ENCODE data around the gene CDKAL1. TPM values are rescaled to one million over a fixed set of nuclear protein-coding genes. Genes with fewer than 3 reads are reported as not detected.

CDKAL1 gene
- total RNA-seq, 2 experiments from 2014 or later: 23.5 to 26.9 TPM

DNA sequence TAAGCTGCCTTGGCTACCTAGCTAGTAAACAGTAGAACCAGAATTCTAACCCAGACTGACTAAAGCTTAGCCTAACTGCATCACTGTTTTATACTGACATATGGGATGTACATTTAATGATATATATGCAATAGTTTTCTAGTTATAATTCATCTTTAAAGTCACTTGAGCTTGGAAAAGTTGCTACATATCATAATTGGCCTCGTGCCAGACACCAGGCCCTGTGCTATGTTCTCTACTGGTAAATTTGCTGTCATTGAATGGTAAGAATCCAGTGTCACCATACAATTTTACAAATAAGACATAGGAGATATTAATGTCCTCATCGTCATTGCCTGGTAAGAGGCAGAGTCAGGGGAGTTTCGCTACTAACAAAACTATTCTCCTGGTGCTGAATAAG is 396.8 kb downstream of the CDKAL1 start:
- Mint-ChIP-seq H3K9me3 (no peaks in the 10 kb centered on the region), H3K4me1 (no peaks in the 10 kb centered on the region), H3K36me3 (ENCODE audit: low read depth) (peaks cover 6% of the 10 kb centered on the region), H3K4me3 (no peak overlapping the region), H3K27me3 (no peaks in the 10 kb centered on the region), H3K27ac (no peak overlapping the region)
- DNase-seq: no peak
- ChIA-PET POLR2A (no interaction called here), CTCF (no interaction called here)

DNA sequence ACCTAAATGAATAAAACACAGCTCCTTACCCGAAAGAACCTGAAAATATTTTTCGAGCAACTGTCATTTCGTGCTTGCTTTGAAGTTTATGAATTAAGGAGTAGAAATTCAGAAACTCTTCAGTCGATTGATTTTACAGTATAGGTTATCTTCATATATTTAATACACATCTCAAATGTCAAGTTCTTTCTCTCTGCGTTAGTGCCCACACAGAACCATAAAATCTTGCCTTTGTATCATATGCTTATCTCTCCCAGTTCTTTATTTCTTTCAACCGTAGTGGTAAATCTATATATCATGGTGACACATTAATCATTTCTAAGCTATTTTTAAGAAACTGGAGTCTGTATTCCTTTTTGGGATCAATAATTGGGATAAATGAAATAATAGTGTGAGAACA is 397.5 kb downstream of the CDKAL1 start:
- CTCF ChIA-PET: no interaction called here

GRCh38 chr6:20932284-20932683 is 398.0 kb downstream of the CDKAL1 start:
- POLR2A ChIA-PET: no interaction called here
- CTCF ChIA-PET: no interaction called here
- H3K4me3 Mint-ChIP-seq: no peak overlapping the region
- H3K27me3 Mint-ChIP-seq: no peaks in the 10 kb centered on the region
- no peaks in the 10 kb centered on the region for H3K9me3 Mint-ChIP-seq
- peaks cover 6% of the 10 kb centered on the region for H3K36me3 Mint-ChIP-seq (ENCODE audit: low read depth)
- DNase-seq: no peak
- no peak overlapping the region for H3K27ac Mint-ChIP-seq
- H3K4me1 Mint-ChIP-seq: no peaks in the 10 kb centered on the region

More for the DNA sequence above, 397.5 kb downstream of the CDKAL1 start:
- Mint-ChIP-seq H3K4me3 (no peak overlapping the region), H3K27ac (no peak overlapping the region), H3K4me1 (no peaks in the 10 kb centered on the region), H3K9me3 (no peaks in the 10 kb centered on the region), H3K36me3 (ENCODE audit: low read depth) (peaks cover 6% of the 10 kb centered on the region), H3K27me3 (no peaks in the 10 kb centered on the region)
- no peak for DNase-seq
- POLR2A ChIA-PET: no interaction called here

DNA sequence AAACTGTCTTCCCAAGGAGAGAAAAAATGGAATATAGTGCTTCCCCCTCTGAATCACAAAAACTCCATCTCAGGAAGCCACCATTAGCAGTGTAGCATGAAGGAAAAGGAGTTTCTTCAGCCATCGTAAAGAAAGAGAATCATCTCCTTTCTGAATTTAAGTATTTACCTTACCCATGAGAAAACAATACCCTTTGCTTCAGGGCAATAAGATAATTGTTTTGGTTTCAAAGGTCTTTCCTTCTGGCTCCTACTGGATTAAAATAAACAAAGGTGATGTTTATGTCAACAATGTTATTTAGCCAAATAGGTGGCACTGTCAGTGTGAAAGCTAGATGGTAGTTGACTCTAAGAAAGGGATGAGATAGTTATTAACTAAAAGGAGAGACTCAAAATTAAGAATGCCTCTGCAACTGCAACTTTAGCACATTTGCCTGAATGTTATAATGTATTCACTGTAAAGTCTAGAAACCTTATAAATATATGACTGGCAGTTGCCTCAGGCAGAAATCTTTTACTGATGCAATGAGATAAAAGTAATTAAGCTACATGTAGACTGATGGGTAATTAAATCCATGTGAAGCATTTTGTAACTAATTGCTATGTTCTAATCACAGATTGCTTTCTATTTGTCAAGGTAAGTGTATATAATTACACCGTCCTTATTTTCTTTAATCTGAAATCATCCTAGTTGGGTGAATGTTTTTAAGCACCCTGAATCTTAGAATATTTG is 399.0 kb downstream of the CDKAL1 start:
- peaks cover 6% of the 10 kb centered on the region for H3K36me3 Mint-ChIP-seq (ENCODE audit: low read depth)
- no peaks in the 10 kb centered on the region for H3K9me3 Mint-ChIP-seq
- CTCF ChIA-PET: interaction anchor here (0.6 kb wide), 1 partner anchor 156 kb away, joined by 3 read pairs; no protein-coding TSS in a partner anchor
- no peak for DNase-seq
- H3K27ac Mint-ChIP-seq: no peak overlapping the region
- POLR2A ChIA-PET: no interaction called here
- H3K27me3 Mint-ChIP-seq: no peaks in the 10 kb centered on the region
- H3K4me3 Mint-ChIP-seq: no peak overlapping the region
- no peaks in the 10 kb centered on the region for H3K4me1 Mint-ChIP-seq

DNA sequence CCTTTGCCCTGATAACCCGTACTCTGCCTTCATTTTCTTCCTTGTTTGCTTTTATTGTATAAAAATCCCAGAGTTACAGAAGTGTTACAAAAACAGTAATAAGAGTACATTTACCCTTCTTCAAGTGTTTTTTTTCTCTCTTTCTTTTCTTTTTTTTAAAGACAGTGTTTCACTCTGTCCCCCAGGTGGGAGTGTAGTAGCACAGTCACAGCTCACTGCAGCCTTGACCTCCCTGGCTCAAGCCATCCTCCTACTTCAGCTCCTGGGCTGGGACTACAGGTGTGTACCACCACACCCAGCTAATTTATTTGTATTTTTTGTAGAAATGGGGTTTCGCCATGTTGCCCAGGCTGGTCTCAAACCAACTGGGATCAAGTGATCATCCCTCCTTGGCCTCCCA is 402.7 kb downstream of the CDKAL1 start:
- no peaks in the 10 kb centered on the region for H3K27me3 Mint-ChIP-seq
- DNase-seq: no peak
- ChIA-PET POLR2A (no interaction called here), CTCF (no interaction called here)
- no peak overlapping the region for H3K27ac Mint-ChIP-seq
- peaks cover 3% of the 10 kb centered on the region for H3K36me3 Mint-ChIP-seq (ENCODE audit: low read depth)
- no peaks in the 10 kb centered on the region for H3K4me1 Mint-ChIP-seq
- no peak overlapping the region for H3K4me3 Mint-ChIP-seq
- no peaks in the 10 kb centered on the region for H3K9me3 Mint-ChIP-seq

DNA sequence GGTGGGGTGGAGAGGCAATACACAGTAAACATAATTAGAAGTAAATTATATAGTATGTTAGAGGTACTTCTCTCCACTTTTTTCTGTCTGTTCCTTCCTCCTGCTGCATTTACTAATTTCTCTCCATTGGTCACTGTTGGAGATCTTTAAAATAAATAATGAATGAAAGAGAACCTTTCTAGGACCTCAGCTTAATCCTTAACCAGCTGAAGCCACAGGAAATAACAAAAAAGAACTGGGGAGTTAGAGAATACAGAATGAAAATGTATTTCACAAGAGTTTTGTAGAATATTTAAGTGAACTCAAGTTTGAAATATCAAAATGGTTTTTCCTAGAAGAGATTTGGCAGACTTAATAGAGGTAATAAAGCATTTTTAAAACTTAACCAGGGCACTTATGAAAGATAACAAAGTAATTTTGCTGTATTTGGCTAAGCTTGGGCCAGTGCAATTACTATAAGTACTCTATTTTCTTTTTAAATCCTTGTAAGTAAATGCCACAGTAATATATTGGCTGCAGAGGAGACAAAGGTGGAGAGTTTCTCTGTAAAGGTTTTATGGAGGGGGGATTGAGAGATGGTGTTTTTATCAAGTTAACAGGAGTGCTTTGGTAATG is 405.0 kb downstream of the CDKAL1 start:
- DNase-seq: no peak
- Mint-ChIP-seq H3K9me3 (peaks cover 6% of the 10 kb centered on the region), H3K36me3 (ENCODE audit: low read depth) (peaks cover 7% of the 10 kb centered on the region), H3K4me3 (no peak overlapping the region), H3K27ac (no peak overlapping the region), H3K4me1 (no peaks in the 10 kb centered on the region), H3K27me3 (no peaks in the 10 kb centered on the region)
- CTCF ChIA-PET: no interaction called here
- POLR2A ChIA-PET: no interaction called here

- Mint-ChIP-seq H3K4me3 (no peak overlapping the region), H3K27ac (no peak overlapping the region), H3K36me3 (ENCODE audit: low read depth) (peaks cover 6% of the 10 kb centered on the region), H3K4me1 (peaks cover 4% of the 10 kb centered on the region), H3K27me3 (no peaks in the 10 kb centered on the region), H3K9me3 (peaks cover 6% of the 10 kb centered on the region)
- CTCF ChIA-PET: no interaction called here
- no peak for DNase-seq
- POLR2A ChIA-PET: no interaction called here
Observed at GRCh38 chr6:20943040-20943627, 408.9 kb downstream of the CDKAL1 start.

DNA sequence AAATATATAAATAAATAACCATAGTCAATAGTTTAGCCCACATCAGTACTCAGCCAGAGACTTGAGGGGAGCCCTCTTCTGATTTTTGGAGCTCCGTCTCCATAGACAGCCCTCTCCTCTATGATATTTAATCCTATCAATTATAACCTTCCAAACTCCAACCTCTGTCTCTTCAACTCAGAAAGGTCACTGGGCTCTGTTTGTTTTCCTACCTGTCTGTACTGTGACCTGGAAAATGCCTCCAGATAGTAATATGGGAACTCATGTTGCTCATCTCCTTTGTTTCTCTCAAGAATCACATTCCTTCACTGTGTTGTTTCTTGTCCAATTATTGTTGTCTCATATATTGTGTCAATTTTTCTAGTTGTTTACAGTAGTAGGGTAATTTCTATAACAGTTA is 409.7 kb downstream of the CDKAL1 start:
- no peak overlapping the region for H3K4me3 Mint-ChIP-seq
- ChIA-PET POLR2A (no interaction called here), CTCF (no interaction called here)
- DNase-seq: no peak
- H3K27me3 Mint-ChIP-seq: no peaks in the 10 kb centered on the region
- peaks cover 6% of the 10 kb centered on the region for H3K36me3 Mint-ChIP-seq (ENCODE audit: low read depth)
- no peak overlapping the region for H3K27ac Mint-ChIP-seq
- peaks cover 6% of the 10 kb centered on the region for H3K9me3 Mint-ChIP-seq
- peaks cover 4% of the 10 kb centered on the region for H3K4me1 Mint-ChIP-seq

GRCh38 chr6:20946022-20946421 is 411.8 kb downstream of the CDKAL1 start:
- no peak overlapping the region for H3K4me3 Mint-ChIP-seq
- peaks cover 6% of the 10 kb centered on the region for H3K36me3 Mint-ChIP-seq (ENCODE audit: low read depth)
- H3K27ac Mint-ChIP-seq: no peak overlapping the region
- CTCF ChIA-PET: no interaction called here
- H3K9me3 Mint-ChIP-seq: peaks cover 6% of the 10 kb centered on the region
- no peaks in the 10 kb centered on the region for H3K27me3 Mint-ChIP-seq
- DNase-seq: no peak
- POLR2A ChIA-PET: no interaction called here
- peaks cover 4% of the 10 kb centered on the region for H3K4me1 Mint-ChIP-seq

GRCh38 chr6:20946890-20947289 is 412.6 kb downstream of the CDKAL1 start:
- CTCF ChIA-PET: no interaction called here
- no peak for DNase-seq
- no peak overlapping the region for H3K27ac Mint-ChIP-seq
- H3K9me3 Mint-ChIP-seq: peaks cover 6% of the 10 kb centered on the region
- H3K4me1 Mint-ChIP-seq: peaks cover 4% of the 10 kb centered on the region
- no peak overlapping the region for H3K4me3 Mint-ChIP-seq
- no peaks in the 10 kb centered on the region for H3K27me3 Mint-ChIP-seq
- H3K36me3 Mint-ChIP-seq (ENCODE audit: low read depth): peaks cover 6% of the 10 kb centered on the region
- POLR2A ChIA-PET: no interaction called here

- H3K4me3 Mint-ChIP-seq: no peak overlapping the region
- POLR2A ChIA-PET: no interaction called here
- peaks cover 5% of the 10 kb centered on the region for H3K36me3 Mint-ChIP-seq (ENCODE audit: low read depth)
- H3K27ac Mint-ChIP-seq: no peak overlapping the region
- peaks cover 4% of the 10 kb centered on the region for H3K4me1 Mint-ChIP-seq
- DNase-seq: no peak
- peaks cover 5% of the 10 kb centered on the region for H3K9me3 Mint-ChIP-seq
- CTCF ChIA-PET: no interaction called here
- H3K27me3 Mint-ChIP-seq: no peaks in the 10 kb centered on the region
Observed at GRCh38 chr6:20947977-20948376, 413.7 kb downstream of the CDKAL1 start.

DNA sequence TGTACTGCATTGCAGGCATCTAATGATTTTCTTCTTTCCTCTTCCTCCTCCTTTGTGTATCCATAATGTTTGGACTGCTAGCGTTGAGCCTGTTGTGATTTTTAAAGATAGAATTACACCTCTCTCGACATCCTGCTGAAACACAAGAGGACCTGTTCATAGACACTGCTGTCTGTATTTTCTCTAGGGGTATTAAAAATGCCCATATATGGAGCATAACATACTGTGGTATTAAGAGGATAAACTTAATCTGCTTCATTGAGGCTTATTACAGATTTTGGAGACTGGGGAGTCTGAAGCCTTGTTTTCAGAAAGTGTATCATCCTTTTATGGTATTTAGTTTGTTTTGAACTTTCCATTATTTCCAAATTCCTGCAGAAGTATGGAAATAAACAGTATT is 414.3 kb downstream of the CDKAL1 start:
- H3K36me3 Mint-ChIP-seq (ENCODE audit: low read depth): peaks cover 3% of the 10 kb centered on the region
- peaks cover 4% of the 10 kb centered on the region for H3K4me1 Mint-ChIP-seq
- ChIA-PET CTCF (no interaction called here), POLR2A (no interaction called here)
- H3K27ac Mint-ChIP-seq: no peak overlapping the region
- H3K27me3 Mint-ChIP-seq: no peaks in the 10 kb centered on the region
- H3K4me3 Mint-ChIP-seq: no peak overlapping the region
- peaks cover 3% of the 10 kb centered on the region for H3K9me3 Mint-ChIP-seq
- no peak for DNase-seq

DNA sequence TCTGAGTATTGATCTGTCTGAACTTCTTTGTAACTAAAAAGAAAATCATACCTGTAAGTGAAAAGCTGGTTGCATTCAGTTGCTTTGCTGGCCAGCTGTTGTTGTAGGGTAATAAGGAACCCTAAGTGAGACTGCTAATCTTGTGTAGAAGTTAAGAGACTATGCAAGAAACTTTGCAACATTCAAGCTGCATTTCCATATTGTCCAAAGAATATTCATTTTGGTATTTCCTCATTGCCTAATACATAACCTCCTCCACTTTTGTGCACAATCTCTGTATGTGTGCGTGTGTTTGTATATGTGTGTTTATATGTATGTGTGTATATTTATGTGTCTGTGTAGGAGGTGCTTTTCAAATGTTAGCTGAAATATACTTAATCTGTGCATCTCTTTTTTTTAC is 414.9 kb downstream of the CDKAL1 start:
- peaks cover 4% of the 10 kb centered on the region for H3K4me1 Mint-ChIP-seq
- no peaks in the 10 kb centered on the region for H3K27me3 Mint-ChIP-seq
- no peak overlapping the region for H3K27ac Mint-ChIP-seq
- peaks cover under 1% of the 10 kb centered on the region for H3K9me3 Mint-ChIP-seq
- DNase-seq: no peak
- no peaks in the 10 kb centered on the region for H3K36me3 Mint-ChIP-seq (ENCODE audit: low read depth)
- POLR2A ChIA-PET: no interaction called here
- no peak overlapping the region for H3K4me3 Mint-ChIP-seq
- CTCF ChIA-PET: no interaction called here
